Osteocyte (in vitro differentiated cells): ENCODE data around the gene PTTG2. TPM values are rescaled to one million over a fixed set of nuclear protein-coding genes. Genes with fewer than 3 reads are reported as not detected.

Source experiments
- DNase-seq: peaks from one replicate; pipeline ENCODE4 v3.0.0; 2021; ENCODE audit warnings: mixed read lengths; ENCODE audit not compliant: unreplicated experiment; ENCODE audit errors: extremely low spot score
- H3K27ac Mint-ChIP-seq: one replicate; pipeline ENCODE4 v1.8.0; 2021; ENCODE audit warnings: mild to moderate bottlenecking, mixed read lengths; ENCODE audit not compliant: unreplicated experiment
- H3K27me3 Mint-ChIP-seq: one replicate; pipeline ENCODE4 v1.8.0; 2021; ENCODE audit warnings: mixed read lengths; ENCODE audit not compliant: unreplicated experiment
- H3K36me3 Mint-ChIP-seq: one replicate; pipeline ENCODE4 v1.8.0; 2021; ENCODE audit warnings: mixed read lengths; ENCODE audit not compliant: unreplicated experiment
- H3K4me1 Mint-ChIP-seq: one replicate; pipeline ENCODE4 v1.8.0; 2021; ENCODE audit warnings: mixed read lengths; ENCODE audit not compliant: unreplicated experiment
- H3K4me3 Mint-ChIP-seq: one replicate; pipeline ENCODE4 v1.8.0; 2021; ENCODE audit warnings: mild to moderate bottlenecking, moderate library complexity, mixed read lengths; ENCODE audit not compliant: unreplicated experiment
- H3K9me3 Mint-ChIP-seq: one replicate; pipeline ENCODE4 v1.8.0; 2021; ENCODE audit warnings: mixed read lengths; ENCODE audit not compliant: unreplicated experiment
- CTCF ChIP-seq: fragments of 200-600 bp; sonication (generic); IDR thresholded peaks from 2 replicates; pipeline ENCODE4 v1.5.0; 2021; ENCODE audit warnings: antibody characterized with exemption, mild to moderate bottlenecking, moderate library complexity
- total RNA-seq: library from RNA; stranded (reverse); gene quantifications from 2 replicates; pipeline ENCODE4 v1.2.1, GENCODE V29; 2021

The PTTG2 gene
- total RNA-seq, 1 donor from 2014 or later, result not detected

DNA sequence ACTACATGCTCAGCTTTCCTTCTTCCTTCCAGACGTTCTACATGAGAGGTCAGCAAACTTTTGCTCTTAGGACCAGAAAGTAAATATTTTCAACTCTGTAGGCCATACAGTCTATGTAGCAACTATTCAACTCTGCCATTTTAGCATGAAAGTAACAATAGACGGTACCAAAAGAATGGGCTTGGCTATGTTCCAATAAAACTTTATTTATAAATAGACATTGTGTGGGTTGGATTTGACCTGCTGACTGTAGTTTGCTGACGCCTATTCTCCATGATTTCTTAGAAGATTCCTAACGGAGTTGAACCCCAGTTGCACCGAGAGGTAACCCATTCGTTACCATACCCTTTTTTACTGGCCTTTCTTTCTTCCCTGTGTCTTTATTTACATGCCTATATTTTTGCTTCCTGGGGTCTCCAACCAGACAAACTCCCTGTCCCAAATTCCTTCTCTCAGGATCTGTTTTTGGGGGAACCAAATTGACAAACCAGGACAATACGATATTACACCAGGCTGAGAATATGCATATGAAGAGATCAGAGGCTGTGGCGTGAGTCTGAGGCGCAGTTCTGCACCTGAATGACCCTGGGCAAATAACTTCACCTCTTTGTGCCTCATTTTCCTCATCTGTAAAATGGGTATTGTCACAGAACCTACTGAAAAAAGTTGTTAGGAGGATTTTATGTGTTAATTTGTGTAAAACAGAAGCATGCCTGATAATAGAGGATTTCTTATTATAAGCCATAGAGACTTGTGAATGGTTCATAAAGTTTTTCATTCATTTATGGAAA, 10.4 kb upstream of the PTTG2 start:
- peaks cover 3% of the 10 kb centered on the region for H3K4me1 Mint-ChIP-seq
- H3K27me3 Mint-ChIP-seq, result peaks cover 4% of the 10 kb centered on the region

GRCh38 chr4:37951461-37952352, 8.5 kb upstream of the PTTG2 start:
- no peaks in the 10 kb centered on the region for H3K27me3 Mint-ChIP-seq
- H3K4me1 Mint-ChIP-seq, result peaks cover 3% of the 10 kb centered on the region
- no peaks in the 10 kb centered on the region for H3K9me3 Mint-ChIP-seq
- no peaks in the 10 kb centered on the region for H3K36me3 Mint-ChIP-seq
- TF ChIP-seq CTCF, result no peak
- DNase-seq, result no peak
- H3K4me3 Mint-ChIP-seq, result no peak overlapping the region
- H3K27ac Mint-ChIP-seq, result no peak overlapping the region

More for the DNA sequence above, 10.4 kb upstream of the PTTG2 start:
- H3K4me3 Mint-ChIP-seq, result no peak overlapping the region
- no peak overlapping the region for H3K27ac Mint-ChIP-seq
- DNase-seq, result no peak
- H3K9me3 Mint-ChIP-seq, result no peaks in the 10 kb centered on the region
- no peaks in the 10 kb centered on the region for H3K36me3 Mint-ChIP-seq
- TF ChIP-seq CTCF, result no peak

GRCh38 chr4:37953156-37953555, 7.0 kb upstream of the PTTG2 start:
- H3K36me3 Mint-ChIP-seq, result no peaks in the 10 kb centered on the region
- DNase-seq, result no peak
- no peaks in the 10 kb centered on the region for H3K9me3 Mint-ChIP-seq
- peaks cover 4% of the 10 kb centered on the region for H3K4me1 Mint-ChIP-seq
- no peak overlapping the region for H3K4me3 Mint-ChIP-seq
- no peaks in the 10 kb centered on the region for H3K27me3 Mint-ChIP-seq
- no peak overlapping the region for H3K27ac Mint-ChIP-seq
- no peak for TF ChIP-seq CTCF

- no peak for TF ChIP-seq CTCF
- no peaks in the 10 kb centered on the region for H3K9me3 Mint-ChIP-seq
- no peak overlapping the region for H3K4me3 Mint-ChIP-seq
- no peak overlapping the region for H3K27ac Mint-ChIP-seq
- H3K4me1 Mint-ChIP-seq, result peaks cover 4% of the 10 kb centered on the region
- no peaks in the 10 kb centered on the region for H3K27me3 Mint-ChIP-seq
- DNase-seq, result no peak
- no peaks in the 10 kb centered on the region for H3K36me3 Mint-ChIP-seq
Measured at GRCh38 chr4:37953620-37954293, 6.4 kb upstream of the PTTG2 start.
